Testis (tissue), 3 donors: ENCODE measurements around the gene KRTAP9-4. TPM values are rescaled to one million over a fixed set of nuclear protein-coding genes. Genes with fewer than 3 reads are reported as not detected.
"Not testable (repeated sequence)": the region's sequence is repeated elsewhere in the genome, so short reads cannot be mapped to it uniquely, and the experiment has no call there.

ENCODE experiments used
- DNase-seq: peaks from one replicate; pipeline ENCODE4 v3.0.0-alpha.2; 2019
- H3K27ac ChIP-seq, 2 donors: fragments of 200-600 bp; sonication (generic); one replicate each; pipeline ENCODE4 v1.5.1; 2019
- H3K27me3 ChIP-seq: fragments of 200-600 bp; sonication (generic); one replicate; pipeline ENCODE4 v1.5.1; 2019
- H3K36me3 ChIP-seq: fragments of 200-600 bp; sonication (generic); one replicate; pipeline ENCODE4 v1.5.1; 2017; ENCODE audit warnings: low read depth; ENCODE audit errors: missing control alignments
- H3K4me1 ChIP-seq: fragments of 200-600 bp; sonication (generic); one replicate; pipeline ENCODE4 v1.5.1; 2019
- H3K4me3 ChIP-seq, 2 donors: fragments of 200-600 bp; sonication (generic); one replicate each; pipeline ENCODE4 v1.5.1; 2017 to 2019
- H3K9me3 ChIP-seq: fragments of 200-600 bp; sonication (generic); one replicate; pipeline ENCODE4 v1.5.1; 2017
- CTCF ChIP-seq, 3 experiments: fragments of 450-650 bp in 2 of 3; fragments of 200-600 bp in 1 of 3; sonication (generic) in 1 of 3; IDR thresholded peaks; one replicate each; pipeline ENCODE4 v1.5.1; 2016 to 2019; ENCODE audit warnings: antibody characterized with exemption in 3 of 3, mild to moderate bottlenecking in 2 of 3, moderate library complexity in 1 of 3
- POLR2A ChIP-seq: fragments of 450-650 bp; IDR thresholded peaks from one replicate; pipeline ENCODE4 v1.6.1; 2017; ENCODE audit warnings: antibody characterized with exemption, mild to moderate bottlenecking, moderate library complexity
- WGBS, 2 donors: methylation state at CpG; one replicate each; pipeline ENCODE4 v1.1.5; 2018; 5-methylcytosine and 5-hydroxymethylcytosine counted together
- intact Hi-C: fragments of 100-400 bp; cut with DNase I; formaldehyde crosslinking; loops from one replicate; pipeline ENCODE4 v1.15.1; 2023; ENCODE audit warnings: low total_unique reads
- polyA plus RNA-seq: library from polyadenylated mRNA; stranded (reverse); fragments of 350-450 nt; fragmentation: Illumina TruSeq; extraction: RNeasy Lipid Tissue Mini Kit (QIAGEN cat#74804); gene quantifications from one replicate; pipeline ENCODE4 v1.2.3, GENCODE V29; 2014; ENCODE audit warnings: low read depth, low replicate concordance; ENCODE audit not compliant: insufficient read depth
- total RNA-seq, 2 donors: library from RNA; depleted of rRNA; stranded (reverse); fragments of >200 nt; gene quantifications; one replicate each; pipeline ENCODE4 v1.2.3, GENCODE V29; 2016

KRTAP9-4 gene
- total and polyA plus RNA-seq, 3 donors from 2014 or later = not detected

GRCh38 chr17:41226051-41226450 lies 23.4 kb upstream of the KRTAP9-4 start:
- 56 to 79% methylated on average over 6 of the region's 6 CpGs for WGBS, 2 donors
- Histone ChIP-seq H3K9me3 (no peaks in the 10 kb centered on the region), H3K4me1 (no peaks in the 10 kb centered on the region), H3K4me3 (no peak overlapping the region), H3K36me3 (no peaks in the 10 kb centered on the region), H3K27me3 (no peaks in the 10 kb centered on the region), H3K27ac (no peak overlapping the region)
- no peak for TF ChIP-seq CTCF (IDR thresholded peaks at IDR 0.05)
- no peak for TF ChIP-seq POLR2A
- intact Hi-C loops = no loop called here
- no peak for DNase-seq

- intact Hi-C loops, H3K4me3 ChIP-seq, H3K36me3 ChIP-seq, H3K4me1 ChIP-seq, H3K27me3 ChIP-seq, H3K27ac ChIP-seq, H3K9me3 ChIP-seq, DNase-seq: not testable (repeated sequence)
- 75% methylated on average over 3 of the region's 4 CpGs; no CpG with 5 or more reads in 1 of the 2 donors for WGBS, 2 donors
Measured at GRCh38 chr17:41226598-41227095, 22.8 kb upstream of the KRTAP9-4 start, which contains the start of gene KRTAP9-2. KRTAP9-2 (plus strand) TSS chr17:41226648; CDS start chr17:41226655, 7 bp downstream.

- Histone ChIP-seq H3K27me3 (no peaks in the 10 kb centered on the region), H3K36me3 (no peaks in the 10 kb centered on the region), H3K9me3 (no peaks in the 10 kb centered on the region), H3K4me1 (no peaks in the 10 kb centered on the region), H3K27ac (no peak overlapping the region), H3K4me3 (no peak overlapping the region)
- intact Hi-C loops = no loop called here
- TF ChIP-seq CTCF (IDR thresholded peaks at IDR 0.05) (no peak), POLR2A (no peak)
- no peak for DNase-seq
Measured at GRCh38 chr17:41230094-41230493, 19.4 kb upstream of the KRTAP9-4 start.

GRCh38 chr17:41231731-41232130 lies 17.8 kb upstream of the KRTAP9-4 start:
- no peaks in the 10 kb centered on the region for H3K4me1 ChIP-seq
- no peak overlapping the region for H3K4me3 ChIP-seq
- no peaks in the 10 kb centered on the region for H3K27me3 ChIP-seq
- no peaks in the 10 kb centered on the region for H3K9me3 ChIP-seq
- WGBS, 2 donors = 66 to 84% methylated on average over 6 of the region's 6 CpGs
- intact Hi-C loops = no loop called here
- DNase-seq = no peak
- H3K36me3 ChIP-seq = no peaks in the 10 kb centered on the region
- no peak overlapping the region for H3K27ac ChIP-seq
- TF ChIP-seq POLR2A (no peak), CTCF (IDR thresholded peaks at IDR 0.05) (no peak)

- intact Hi-C loops, H3K4me3 ChIP-seq, H3K9me3 ChIP-seq, H3K4me1 ChIP-seq, H3K36me3 ChIP-seq, H3K27me3 ChIP-seq, DNase-seq, H3K27ac ChIP-seq: not testable (repeated sequence)
- 89% methylated on average over 1 of the region's 1 CpG; no CpG with 5 or more reads in 1 of the 2 donors for WGBS, 2 donors
Measured at GRCh38 chr17:41232399-41233105, 16.9 kb upstream of the KRTAP9-4 start, which contains the start of gene KRTAP9-3. KRTAP9-3 (plus strand) TSS chr17:41232449; CDS start chr17:41232502, 53 bp downstream.

- WGBS, 2 donors = 65 to 78% methylated on average over 4 of the region's 4 CpGs
- H3K4me3 ChIP-seq, H3K36me3 ChIP-seq, H3K27me3 ChIP-seq, DNase-seq, H3K27ac ChIP-seq, H3K9me3 ChIP-seq, H3K4me1 ChIP-seq, intact Hi-C loops: not testable (repeated sequence)
Measured at GRCh38 chr17:41237116-41237515, 12.4 kb upstream of the KRTAP9-4 start.

- H3K4me1 ChIP-seq, H3K9me3 ChIP-seq, H3K27me3 ChIP-seq, DNase-seq, intact Hi-C loops, H3K27ac ChIP-seq, H3K4me3 ChIP-seq, H3K36me3 ChIP-seq: not testable (repeated sequence)
- WGBS, 2 donors = 57 to 73% methylated on average over 1 to 3 of the region's 3 CpGs
Measured at GRCh38 chr17:41237949-41238437, 11.5 kb upstream of the KRTAP9-4 start, which contains the start of gene KRTAP9-8. KRTAP9-8 (plus strand) TSS chr17:41237999; CDS start chr17:41238052, 53 bp downstream.

- H3K4me3 ChIP-seq, H3K27me3 ChIP-seq, intact Hi-C loops, H3K4me1 ChIP-seq, H3K27ac ChIP-seq, DNase-seq, H3K9me3 ChIP-seq, H3K36me3 ChIP-seq: not testable (repeated sequence)
- 44 to 50% methylated on average over 2 of the region's 2 CpGs for WGBS, 2 donors
Measured at GRCh38 chr17:41246995-41247787, 2.3 kb upstream of the KRTAP9-4 start.
